HG03139 (cell line): ENCODE results near the gene GATA3.

ENCODE experiments used
- ATAC-seq: cut with Tn5 transposase; IDR thresholded peaks from one replicate; pipeline ENCODE4 v1.9.1; 2021; ENCODE audit not compliant: unreplicated experiment

The GATA3 gene

GRCh38 chr10:8063128-8063908 is 8.8 kb downstream of the GATA3 start:
- no peak for ATAC-seq

GRCh38 chr10:8063935-8064334 is 9.4 kb downstream of the GATA3 start:
- ATAC-seq, result no peak

- no peak for ATAC-seq
These were observed 9.9 kb downstream of the GATA3 start for GRCh38 chr10:8064436-8064835.

- ATAC-seq, result no peak
These were observed 11.2 kb downstream of the GATA3 start for GRCh38 chr10:8065651-8066050.

GRCh38 chr10:8066124-8066523 is 11.6 kb downstream of the GATA3 start:
- no peak for ATAC-seq

- no peak for ATAC-seq
These were observed 12.3 kb downstream of the GATA3 start for GRCh38 chr10:8066797-8067196.

GRCh38 chr10:8069108-8069507 is 14.6 kb downstream of the GATA3 start:
- no peak for ATAC-seq

- no peak for ATAC-seq
These were observed 15.1 kb downstream of the GATA3 start for GRCh38 chr10:8069627-8070026.

GRCh38 chr10:8070440-8070839 is 16.0 kb downstream of the GATA3 start:
- ATAC-seq, result no peak

- ATAC-seq, result no peak
These were observed 16.5 kb downstream of the GATA3 start for GRCh38 chr10:8071006-8071405.

- ATAC-seq, result no peak
These were observed 17.2 kb downstream of the GATA3 start for GRCh38 chr10:8071666-8072065.

GRCh38 chr10:8072211-8072610 is 17.7 kb downstream of the GATA3 start:
- no peak for ATAC-seq

- no peak for ATAC-seq
These were observed 19.4 kb downstream of the GATA3 start for GRCh38 chr10:8073691-8074416.

- no peak for ATAC-seq
These were observed 20.4 kb downstream of the GATA3 start for GRCh38 chr10:8074881-8075280.

GRCh38 chr10:8075282-8076260 is 21.1 kb downstream of the GATA3 start:
- ATAC-seq, result no peak

GRCh38 chr10:8076933-8077332 is 22.4 kb downstream of the GATA3 start:
- ATAC-seq, result no peak

- no peak for ATAC-seq
These were observed 23.5 kb downstream of the GATA3 start for GRCh38 chr10:8078027-8078426.

- no peak for ATAC-seq
These were observed 24.6 kb downstream of the GATA3 start for GRCh38 chr10:8079126-8079525.

GRCh38 chr10:8084799-8085198 is 30.3 kb downstream of the GATA3 start:
- ATAC-seq, result no peak

GRCh38 chr10:8085251-8085650 is 30.8 kb downstream of the GATA3 start:
- no peak for ATAC-seq

- no peak for ATAC-seq
These were observed 31.8 kb downstream of the GATA3 start for GRCh38 chr10:8086315-8086714.
